CD4-positive, CD25-positive, alpha-beta regulatory T cell (primary cell): Measurements from ENCODE around the gene ITPRID2. TPM values are rescaled to one million over a fixed set of nuclear protein-coding genes. Genes with fewer than 3 reads are reported as not detected.

ENCODE experiments used
- ATAC-seq, 2 donors: fragments of 150-1000 bp; cut with Tn5 transposase; one replicate each; pipeline ENCODE4 v1.10.0; 2021; ENCODE audit warnings: low read depth in 2 of 2, moderate number of reproducible peaks in 2 of 2, moderate library complexity in 1 of 2
- DNase-seq, 3 donors: peaks; one replicate each; pipeline versions ENCODE4 v3.0.0 to v3.0.0-alpha.2; 2012 to 2022; ENCODE audit warnings: mixed read lengths in 1 of 3
- H3K27ac ChIP-seq: one replicate; pipeline ENCODE4 v1.7.0; 2013; ENCODE audit warnings: mild to moderate bottlenecking, low read length; ENCODE audit not compliant: insufficient read depth, poor library complexity, severe bottlenecking
- H3K27me3 ChIP-seq: one replicate; pipeline ENCODE4 v1.7.0; 2013; ENCODE audit warnings: low read length; ENCODE audit not compliant: control insufficient read depth, insufficient read depth
- H3K36me3 ChIP-seq: one replicate; pipeline ENCODE4 v1.7.0; 2013; ENCODE audit warnings: mild to moderate bottlenecking, low read length, moderate library complexity; ENCODE audit not compliant: control insufficient read depth, insufficient read depth
- H3K4me1 ChIP-seq: 2 replicates; pipeline ENCODE4 v1.7.0; 2013; ENCODE audit warnings: mild to moderate bottlenecking, low read length; ENCODE audit not compliant: insufficient read depth, control insufficient read depth, poor library complexity, severe bottlenecking
- H3K4me3 ChIP-seq: one replicate; pipeline ENCODE4 v1.7.0; 2013; ENCODE audit warnings: low read depth, mild to moderate bottlenecking, low read length, moderate library complexity
- H3K9me3 ChIP-seq, 2 experiments: 1 replicate in 1 of 2; 2 replicates in 1 of 2; pipeline ENCODE4 v1.7.0; 2013; ENCODE audit warnings: low read length in 2 of 2, mild to moderate bottlenecking in 1 of 2, moderate library complexity in 1 of 2; ENCODE audit not compliant: control insufficient read depth in 2 of 2
- H3K27ac Mint-ChIP-seq, 3 donors: one replicate each; pipeline ENCODE4 v1.8.0; 2020 to 2022; ENCODE audit warnings: mild to moderate bottlenecking in 3 of 3, mixed read lengths in 3 of 3, moderate library complexity in 2 of 3
- H3K27me3 Mint-ChIP-seq: one replicate; pipeline ENCODE4 v1.8.0; 2022; ENCODE audit warnings: mild to moderate bottlenecking, mixed read lengths
- H3K36me3 Mint-ChIP-seq: one replicate; pipeline ENCODE4 v1.8.0; 2020; ENCODE audit warnings: mixed read lengths
- H3K4me1 Mint-ChIP-seq, 4 donors: one replicate each; pipeline ENCODE4 v1.8.0; 2020 to 2022; ENCODE audit warnings: mixed read lengths in 4 of 4, mild to moderate bottlenecking in 1 of 4
- H3K4me3 Mint-ChIP-seq, 4 donors: one replicate each; pipeline ENCODE4 v1.8.0; 2020 to 2022; ENCODE audit warnings: mild to moderate bottlenecking in 4 of 4, mixed read lengths in 4 of 4, moderate library complexity in 3 of 4
- H3K9me3 Mint-ChIP-seq, 7 donors: one replicate each; pipeline ENCODE4 v1.8.0; 2020 to 2022; ENCODE audit warnings: mixed read lengths in 7 of 7, mild to moderate bottlenecking in 3 of 7, moderate library complexity in 2 of 7
- polyA plus RNA-seq, 4 donors: library from polyadenylated mRNA; unstranded; fragments of 300-500 nt; fragmentation: Illumina TruSeq; gene quantifications; one replicate each; pipeline ENCODE4 v1.2.3, GENCODE V29; 2021
- total RNA-seq: library from RNA; stranded (reverse); gene quantifications from one replicate; pipeline ENCODE4 v1.2.3, GENCODE V29; 2022

ITPRID2 gene
- total and polyA plus RNA-seq, 5 donors from 2014 or later: 1.6 to 42.4 (median 5.5) TPM

GRCh38 chr2:181907057-181907456 is 15.5 kb downstream of the ITPRID2 start:
- Histone ChIP-seq H3K27me3 (no peaks in the 10 kb centered on the region), H3K9me3 (no peaks in the 10 kb centered on the region), H3K4me1 (no peaks in the 10 kb centered on the region), H3K4me3 (no peak overlapping the region), H3K27ac (no peak overlapping the region), H3K36me3 (peaks cover 6% of the 10 kb centered on the region)
- Mint-ChIP-seq H3K9me3 (no peaks in the 10 kb centered on the region), H3K4me3 (no peak overlapping the region), H3K36me3 (peaks cover 22% of the 10 kb centered on the region), H3K27ac (no peak overlapping the region), H3K27me3 (no peaks in the 10 kb centered on the region), H3K4me1 (peaks cover 8 to 39% (median 22%) of the 10 kb centered on the region in 4 donors)
- no peak for DNase-seq
- no peak for ATAC-seq

DNA sequence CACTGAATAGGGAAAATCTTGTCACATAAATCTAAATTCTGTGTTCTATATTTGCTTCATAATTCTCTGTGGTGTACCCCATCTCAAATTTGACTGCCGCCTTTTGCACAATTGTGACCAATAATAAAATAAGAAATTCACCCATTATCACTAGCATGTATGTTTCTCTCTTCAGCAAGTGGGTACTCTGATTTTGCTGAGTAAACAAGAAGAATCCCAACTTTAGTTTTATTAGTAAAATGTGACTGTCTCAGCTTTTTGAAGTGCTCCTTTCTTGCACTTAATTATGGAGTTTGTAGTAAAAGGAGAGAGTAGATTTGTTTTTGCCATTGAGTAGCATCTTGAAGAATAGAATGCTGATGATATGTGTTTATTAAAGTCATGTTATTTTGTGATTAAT is 16.1 kb downstream of the ITPRID2 start:
- no peak for DNase-seq
- Histone ChIP-seq H3K27ac (no peak overlapping the region), H3K4me1 (no peaks in the 10 kb centered on the region), H3K36me3 (peaks cover 4% of the 10 kb centered on the region), H3K9me3 (no peaks in the 10 kb centered on the region), H3K27me3 (no peaks in the 10 kb centered on the region), H3K4me3 (no peak overlapping the region)
- H3K4me3 Mint-ChIP-seq: no peak overlapping the region
- ATAC-seq: no peak
- no peak overlapping the region for H3K27ac Mint-ChIP-seq
- H3K27me3 Mint-ChIP-seq: no peaks in the 10 kb centered on the region
- H3K4me1 Mint-ChIP-seq: peaks cover 8 to 39% (median 21%) of the 10 kb centered on the region in 4 donors
- no peaks in the 10 kb centered on the region for H3K9me3 Mint-ChIP-seq
- H3K36me3 Mint-ChIP-seq: peaks cover 19% of the 10 kb centered on the region

DNA sequence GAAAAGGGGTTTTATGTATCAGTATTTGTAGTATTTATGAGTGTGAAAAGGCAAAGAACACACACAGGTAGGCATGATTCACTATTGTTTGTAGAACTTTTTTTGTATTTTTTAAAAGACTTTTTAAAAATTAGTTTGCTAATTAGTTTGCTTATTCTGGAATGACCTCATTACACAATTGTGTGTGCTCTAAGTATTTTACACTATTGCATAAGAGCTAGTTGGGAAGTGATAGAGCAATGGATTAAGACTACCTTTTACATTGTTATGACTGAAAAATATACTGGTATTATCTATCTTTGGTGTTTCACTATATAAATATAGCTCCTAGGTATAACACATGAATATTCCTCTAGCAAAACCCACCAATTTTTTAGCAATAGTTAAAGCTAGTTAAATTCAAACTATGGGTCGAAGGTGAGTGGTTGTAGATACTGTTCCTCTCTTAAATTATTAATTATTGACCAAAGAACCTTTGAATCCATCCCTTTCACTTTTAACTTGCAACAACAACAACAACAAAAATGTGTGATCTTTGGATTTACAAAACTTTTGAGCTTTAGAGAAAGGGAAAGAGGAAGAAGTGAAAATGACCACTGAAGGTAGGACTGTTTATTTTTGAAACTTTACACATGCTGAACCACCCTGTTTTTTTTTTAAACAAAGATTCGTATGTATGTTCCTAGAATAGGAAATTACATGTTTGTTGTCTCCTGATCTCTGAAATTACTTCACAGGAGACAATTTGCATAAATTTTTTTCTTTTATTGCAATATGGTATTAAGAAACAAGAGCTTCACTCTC is 18.7 kb downstream of the ITPRID2 start:
- no peaks in the 10 kb centered on the region for H3K9me3 Mint-ChIP-seq
- H3K4me3 ChIP-seq: no peak overlapping the region
- no peak overlapping the region for H3K27ac Mint-ChIP-seq
- DNase-seq (no peak), ATAC-seq (no peak)
- peaks cover 32% of the 10 kb centered on the region for H3K36me3 Mint-ChIP-seq
- no peaks in the 10 kb centered on the region for H3K27me3 ChIP-seq
- peaks cover 0 to 41% (median 15%) of the 10 kb centered on the region in 4 donors for H3K4me1 Mint-ChIP-seq
- no peaks in the 10 kb centered on the region for H3K9me3 ChIP-seq
- no peaks in the 10 kb centered on the region for H3K4me1 ChIP-seq
- peaks cover 16% of the 10 kb centered on the region for H3K36me3 ChIP-seq
- no peak overlapping the region for H3K4me3 Mint-ChIP-seq
- H3K27me3 Mint-ChIP-seq: no peaks in the 10 kb centered on the region
- no peak overlapping the region for H3K27ac ChIP-seq

- H3K9me3 ChIP-seq: no peaks in the 10 kb centered on the region
- no peak overlapping the region for H3K4me3 ChIP-seq
- Mint-ChIP-seq H3K4me3 (no peak overlapping the region), H3K27me3 (no peaks in the 10 kb centered on the region), H3K36me3 (peaks cover 40% of the 10 kb centered on the region), H3K9me3 (no peaks in the 10 kb centered on the region), H3K4me1 (peaks cover 0 to 38% (median 15%) of the 10 kb centered on the region in 4 donors), H3K27ac (peak overlapping the region in 1 of 3 donors; percentile 27)
- no peak overlapping the region for H3K27ac ChIP-seq
- ATAC-seq (no peak), DNase-seq (no peak)
- H3K27me3 ChIP-seq: no peaks in the 10 kb centered on the region
- H3K4me1 ChIP-seq: no peaks in the 10 kb centered on the region
- H3K36me3 ChIP-seq: peaks cover 30% of the 10 kb centered on the region
Measured at GRCh38 chr2:181911830-181912229, 20.3 kb downstream of the ITPRID2 start.

GRCh38 chr2:181915102-181915501 is 23.6 kb downstream of the ITPRID2 start:
- Histone ChIP-seq H3K36me3 (peaks cover 35% of the 10 kb centered on the region), H3K4me3 (no peak overlapping the region), H3K9me3 (no peaks in the 10 kb centered on the region), H3K4me1 (no peaks in the 10 kb centered on the region), H3K27ac (no peak overlapping the region), H3K27me3 (no peaks in the 10 kb centered on the region)
- no peak for DNase-seq
- H3K36me3 Mint-ChIP-seq: peaks cover 56% of the 10 kb centered on the region
- H3K27ac Mint-ChIP-seq: peak overlapping the region in 2 of 3 donors; percentile 5 to 20
- H3K27me3 Mint-ChIP-seq: no peaks in the 10 kb centered on the region
- ATAC-seq: no peak
- H3K4me3 Mint-ChIP-seq: no peak overlapping the region
- H3K4me1 Mint-ChIP-seq: peaks cover 0 to 26% (median 11%) of the 10 kb centered on the region in 4 donors
- no peaks in the 10 kb centered on the region for H3K9me3 Mint-ChIP-seq

- Mint-ChIP-seq H3K36me3 (peaks cover 45% of the 10 kb centered on the region), H3K27ac (peak overlapping the region in 1 of 3 donors; percentile 51), H3K27me3 (no peaks in the 10 kb centered on the region), H3K4me3 (no peak overlapping the region), H3K9me3 (no peaks in the 10 kb centered on the region), H3K4me1 (peaks cover 0 to 19% (median 3%) of the 10 kb centered on the region in 4 donors)
- no peak overlapping the region for H3K27ac ChIP-seq
- no peaks in the 10 kb centered on the region for H3K4me1 ChIP-seq
- DNase-seq (no peak), ATAC-seq (no peak)
- H3K27me3 ChIP-seq: no peaks in the 10 kb centered on the region
- no peak overlapping the region for H3K4me3 ChIP-seq
- H3K36me3 ChIP-seq: peaks cover 36% of the 10 kb centered on the region
- H3K9me3 ChIP-seq: no peaks in the 10 kb centered on the region
Measured at GRCh38 chr2:181916726-181917718, 25.5 kb downstream of the ITPRID2 start.

GRCh38 chr2:181918188-181918587 is 26.7 kb downstream of the ITPRID2 start:
- H3K4me3 Mint-ChIP-seq: no peak overlapping the region
- no peak overlapping the region for H3K27ac Mint-ChIP-seq
- Histone ChIP-seq H3K27ac (no peak overlapping the region), H3K9me3 (no peaks in the 10 kb centered on the region), H3K4me3 (no peak overlapping the region), H3K4me1 (no peaks in the 10 kb centered on the region), H3K36me3 (peaks cover 38% of the 10 kb centered on the region), H3K27me3 (no peaks in the 10 kb centered on the region)
- H3K36me3 Mint-ChIP-seq: peaks cover 56% of the 10 kb centered on the region
- no peaks in the 10 kb centered on the region for H3K9me3 Mint-ChIP-seq
- no peak for ATAC-seq
- peaks cover 2 to 29% (median 4%) of the 10 kb centered on the region in 4 donors for H3K4me1 Mint-ChIP-seq
- no peak for DNase-seq
- H3K27me3 Mint-ChIP-seq: no peaks in the 10 kb centered on the region
